Transverse colon (tissue), 4 donors: ENCODE measurements around the gene PAQR5. TPM values are rescaled to one million over a fixed set of nuclear protein-coding genes. Genes with fewer than 3 reads are reported as not detected.

Experiments
- DNase-seq: peaks from one replicate; pipeline ENCODE4 v3.0.0-alpha.2; 2019
- H3K27ac ChIP-seq, 4 donors: fragments of 200-600 bp; sonication (generic); 2 replicates each; pipeline ENCODE4 v1.5.1; 2016 to 2018; ENCODE audit warnings: inconsistent platforms in 4 of 4
- H3K27me3 ChIP-seq: fragments of 200-600 bp; sonication (generic); 2 replicates; pipeline ENCODE4 v1.5.1; 2017; ENCODE audit warnings: inconsistent platforms
- H3K36me3 ChIP-seq, 4 donors: fragments of 200-600 bp; sonication (generic); 2 replicates each; pipeline ENCODE4 v1.5.1; 2017 to 2019; ENCODE audit warnings: inconsistent platforms in 4 of 4
- H3K4me1 ChIP-seq, 4 donors: fragments of 200-600 bp; sonication (generic); 2 replicates each; pipeline ENCODE4 v1.5.1; 2017 to 2020; ENCODE audit warnings: inconsistent platforms in 4 of 4
- H3K4me3 ChIP-seq, 4 donors: fragments of 200-600 bp; sonication (generic); 1 replicate in 1 of 4; 2 replicates in 3 of 4; pipeline versions ENCODE4 v1.5.1 to v1.6.1; 2017 to 2019; ENCODE audit warnings: inconsistent platforms in 4 of 4
- H3K9me3 ChIP-seq, 2 donors: fragments of 200-600 bp; sonication (generic); 2 replicates each; pipeline ENCODE4 v1.5.1; 2017 to 2019; ENCODE audit warnings: inconsistent platforms in 2 of 2
- EP300 ChIP-seq: sonication (generic); formaldehyde crosslinking; IDR thresholded peaks from one replicate; pipeline ENCODE4 v1.6.1; 2017; ENCODE audit warnings: antibody characterized with exemption, low read depth
- POLR2A ChIP-seq: fragments of 450-650 bp; IDR thresholded peaks from one replicate; pipeline ENCODE4 v1.6.1; 2016; ENCODE audit warnings: antibody characterized with exemption, mild to moderate bottlenecking, moderate library complexity
- POLR2AphosphoS5 ChIP-seq, 3 donors: sonication (generic); formaldehyde crosslinking; IDR thresholded peaks; one replicate each; pipeline ENCODE4 v1.6.1; 2016; ENCODE audit warnings: antibody characterized with exemption in 3 of 3
- WGBS, 2 donors: methylation state at CpG; one replicate each; pipeline ENCODE4 v1.1.5; 2018; ENCODE audit warnings: low coverage in 1 of 2; 5-methylcytosine and 5-hydroxymethylcytosine counted together
- in situ Hi-C, 4 donors: fragments of 200-750 bp; cut with MboI; loops; one replicate each; pipeline versions ENCODE4 v1.15.0 to v1.15.1; 2017; ENCODE audit warnings: low sequenced_read_pairs in 3 of 4, low pct_ligation_motif_present in 1 of 4, low pct_unique_long_range_greater_than_20kb in 1 of 4
- intact Hi-C: fragments of 100-400 bp; cut with DNase I; formaldehyde crosslinking; loops from one replicate; pipeline ENCODE4 v1.15.1; 2023; ENCODE audit warnings: low total_unique reads
- total RNA-seq, 4 donors: library from RNA; depleted of rRNA; stranded (reverse); fragments of >200 nt; gene quantifications; one replicate each; pipeline ENCODE4 v1.1.0, GENCODE V29; 2016
- TF ChIP-seq, protein P1 (sequence below), 5 experiments: fragments of 200-600 bp in 3 of 5; fragments of 450-650 bp in 2 of 5; sonication (generic) in 3 of 5; IDR thresholded peaks; 1 replicate in 2 of 5; 2 replicates in 3 of 5; pipeline ENCODE4 v1.5.1; 2016 to 2017; ENCODE audit warnings: antibody characterized with exemption in 5 of 5, inconsistent platforms in 3 of 5, mild to moderate bottlenecking in 2 of 5, moderate library complexity in 1 of 5

The PAQR5 gene
- total RNA-seq, 4 donors from 2014 or later, result 21.1 to 80.0 (median 48.9) TPM

DNA sequence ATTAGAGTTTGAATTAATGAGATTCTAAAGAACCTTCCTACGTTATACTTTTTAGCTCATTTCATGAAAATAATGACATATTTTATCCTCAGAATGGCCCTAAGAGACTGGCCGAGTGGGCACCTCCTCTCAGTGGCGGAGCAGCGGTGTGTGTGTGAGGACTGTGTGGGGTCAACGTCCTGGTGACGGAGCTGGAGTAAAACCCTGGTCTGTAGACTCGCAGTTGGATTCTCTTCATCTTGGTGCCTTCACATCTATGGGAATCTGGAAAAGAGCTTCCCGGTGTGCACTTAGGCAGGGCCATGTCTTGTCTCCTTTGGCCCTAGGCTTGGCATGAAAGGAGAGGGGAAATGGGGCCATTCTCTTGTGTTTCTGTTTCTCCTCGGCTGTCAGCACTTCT is 21.4 kb upstream of the PAQR5 start:
- DNase-seq, result no peak
- in situ Hi-C loops (no loop called here), intact Hi-C loops (no loop called here)
- Histone ChIP-seq H3K27ac (no peak overlapping the region), H3K27me3 (no peaks in the 10 kb centered on the region), H3K4me3 (no peak overlapping the region), H3K36me3 (no peaks in the 10 kb centered on the region), H3K4me1 (no peaks in the 10 kb centered on the region), H3K9me3 (no peaks in the 10 kb centered on the region)
- TF ChIP-seq POLR2A (no peak), EP300 (no peak), POLR2AphosphoS5 (IDR thresholded peaks at IDR 0.05) (no peak)
- TF ChIP-seq, protein P1, sequence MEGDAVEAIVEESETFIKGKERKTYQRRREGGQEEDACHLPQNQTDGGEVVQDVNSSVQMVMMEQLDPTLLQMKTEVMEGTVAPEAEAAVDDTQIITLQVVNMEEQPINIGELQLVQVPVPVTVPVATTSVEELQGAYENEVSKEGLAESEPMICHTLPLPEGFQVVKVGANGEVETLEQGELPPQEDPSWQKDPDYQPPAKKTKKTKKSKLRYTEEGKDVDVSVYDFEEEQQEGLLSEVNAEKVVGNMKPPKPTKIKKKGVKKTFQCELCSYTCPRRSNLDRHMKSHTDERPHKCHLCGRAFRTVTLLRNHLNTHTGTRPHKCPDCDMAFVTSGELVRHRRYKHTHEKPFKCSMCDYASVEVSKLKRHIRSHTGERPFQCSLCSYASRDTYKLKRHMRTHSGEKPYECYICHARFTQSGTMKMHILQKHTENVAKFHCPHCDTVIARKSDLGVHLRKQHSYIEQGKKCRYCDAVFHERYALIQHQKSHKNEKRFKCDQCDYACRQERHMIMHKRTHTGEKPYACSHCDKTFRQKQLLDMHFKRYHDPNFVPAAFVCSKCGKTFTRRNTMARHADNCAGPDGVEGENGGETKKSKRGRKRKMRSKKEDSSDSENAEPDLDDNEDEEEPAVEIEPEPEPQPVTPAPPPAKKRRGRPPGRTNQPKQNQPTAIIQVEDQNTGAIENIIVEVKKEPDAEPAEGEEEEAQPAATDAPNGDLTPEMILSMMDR (IDR thresholded peaks at IDR 0.05), result no peak
- 29 to 87% methylated on average over 1 to 9 of the region's 9 CpGs for WGBS, 2 donors

DNA sequence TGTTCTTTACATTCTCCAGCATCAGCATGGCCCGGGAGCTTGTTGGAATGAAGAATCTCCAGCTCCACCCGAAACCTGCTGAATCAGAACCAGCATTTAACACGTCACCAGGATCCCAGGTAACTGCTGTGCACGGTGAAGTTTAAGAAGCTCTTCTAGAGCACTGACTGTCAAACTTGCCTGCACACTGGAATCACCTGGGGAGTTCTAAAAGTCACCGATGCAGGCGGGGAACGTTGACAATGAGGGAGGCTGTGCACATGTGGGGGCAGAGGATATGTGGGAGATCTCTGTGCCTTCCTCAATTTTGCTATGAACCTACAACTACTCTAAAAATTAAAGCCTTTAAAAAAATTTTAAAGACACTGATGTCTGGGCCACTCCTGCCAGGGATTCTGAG is 19.1 kb upstream of the PAQR5 start:
- TF ChIP-seq POLR2AphosphoS5 (IDR thresholded peaks at IDR 0.05) (no peak), EP300 (no peak), POLR2A (no peak)
- TF ChIP-seq, protein P1 (IDR thresholded peaks at IDR 0.05), result no peak
- 92% methylated on average over 7 of the region's 7 CpGs; no CpG with 5 or more reads in 1 of the 2 donors for WGBS, 2 donors
- H3K9me3 ChIP-seq, result no peaks in the 10 kb centered on the region
- in situ Hi-C loops, result no loop called here
- H3K36me3 ChIP-seq, result no peaks in the 10 kb centered on the region
- no peak for DNase-seq
- H3K4me1 ChIP-seq, result no peaks in the 10 kb centered on the region
- H3K27ac ChIP-seq, result no peak overlapping the region
- H3K4me3 ChIP-seq, result no peak overlapping the region
- H3K27me3 ChIP-seq, result no peaks in the 10 kb centered on the region
- intact Hi-C loops, result no loop called here

DNA sequence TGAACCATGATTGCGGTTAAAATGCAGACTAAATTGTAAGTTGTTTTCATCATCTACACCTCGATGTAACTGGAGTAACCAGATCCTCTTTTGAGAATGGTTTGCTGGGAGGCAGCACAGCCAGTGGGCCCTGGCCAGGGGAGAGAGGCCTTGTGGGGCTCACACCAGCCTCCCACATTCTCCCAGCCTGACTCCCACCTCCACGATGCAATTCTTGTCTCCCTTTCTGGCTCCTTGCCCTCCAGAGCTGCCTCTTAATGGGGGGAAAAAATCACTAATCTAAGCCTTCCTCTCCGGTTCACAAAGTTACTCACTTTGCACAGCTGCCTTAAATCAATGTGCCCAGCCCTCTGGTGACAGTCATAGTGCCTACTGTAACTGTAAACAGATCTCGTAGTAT is 17.9 kb upstream of the PAQR5 start:
- no peaks in the 10 kb centered on the region for H3K36me3 ChIP-seq
- in situ Hi-C loops, result no loop called here
- no peak for DNase-seq
- TF ChIP-seq, protein P1 (IDR thresholded peaks at IDR 0.05), result no peak
- TF ChIP-seq POLR2AphosphoS5 (IDR thresholded peaks at IDR 0.05), result no peak
- TF ChIP-seq EP300, result no peak
- TF ChIP-seq POLR2A, result no peak
- no peaks in the 10 kb centered on the region for H3K9me3 ChIP-seq
- intact Hi-C loops, result no loop called here
- no peak overlapping the region for H3K4me3 ChIP-seq
- no peaks in the 10 kb centered on the region for H3K4me1 ChIP-seq
- H3K27me3 ChIP-seq, result no peaks in the 10 kb centered on the region
- 67 to 100% methylated on average over 1 to 5 of the region's 5 CpGs for WGBS, 2 donors
- no peak overlapping the region for H3K27ac ChIP-seq

DNA sequence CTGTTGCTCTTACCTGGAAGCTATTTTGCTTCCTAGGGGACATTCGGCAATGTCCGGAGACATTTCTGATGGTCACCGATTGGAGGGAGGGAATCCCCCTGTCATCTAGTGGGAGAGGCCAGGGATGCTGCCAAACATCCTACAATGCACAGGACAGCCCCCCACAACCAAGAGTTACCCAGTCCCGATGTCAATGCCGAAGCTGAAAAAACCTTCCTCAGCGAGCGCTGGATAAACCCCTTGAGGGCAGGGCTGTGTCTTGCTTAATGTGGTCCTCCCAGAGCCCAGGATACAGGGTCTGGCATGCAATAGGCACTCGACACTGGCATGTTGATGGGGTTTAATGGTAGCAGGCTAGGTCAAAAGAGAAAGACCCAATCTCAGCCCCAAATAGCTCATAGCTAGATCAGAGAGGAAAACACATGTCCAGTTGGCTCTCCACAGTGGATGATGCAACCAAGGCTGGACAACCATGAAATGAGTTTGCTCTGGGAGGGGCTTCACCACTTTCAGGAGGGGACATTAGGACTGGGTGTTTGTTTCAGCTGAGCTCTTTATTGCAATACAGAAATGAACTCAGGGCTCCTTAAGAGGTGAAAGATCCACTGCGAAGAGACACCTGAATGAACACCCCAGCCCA is 16.5 kb upstream of the PAQR5 start:
- TF ChIP-seq POLR2A (no peak), EP300 (no peak), POLR2AphosphoS5 (IDR thresholded peaks at IDR 0.05) (no peak)
- TF ChIP-seq, protein P1 (IDR thresholded peaks at IDR 0.05), result no peak
- WGBS, 2 donors, result 96% methylated on average over 9 of the region's 9 CpGs; no CpG with 5 or more reads in 1 of the 2 donors
- no peak for DNase-seq
- no peak overlapping the region for H3K27ac ChIP-seq
- H3K4me1 ChIP-seq, result no peaks in the 10 kb centered on the region
- in situ Hi-C loops (no loop called here), intact Hi-C loops (no loop called here)
- H3K36me3 ChIP-seq, result no peaks in the 10 kb centered on the region
- H3K4me3 ChIP-seq, result no peak overlapping the region
- H3K27me3 ChIP-seq, result no peaks in the 10 kb centered on the region
- no peaks in the 10 kb centered on the region for H3K9me3 ChIP-seq
